Right lung (tissue), 5 donors: ENCODE results near the gene NPW. TPM values are rescaled to one million over a fixed set of nuclear protein-coding genes. Genes with fewer than 3 reads are reported as not detected.
A peak's percentile ranks its signal among the peaks of the same experiment; 100 is the strongest.

Experiments used
- DNase-seq, 2 donors: peaks; one replicate each; pipeline ENCODE4 v3.0.0-alpha.2; 2013
- polyA plus RNA-seq, 5 donors: library from polyadenylated mRNA; unstranded; fragments of 120-200 nt; gene quantifications; one replicate each; pipeline versions ENCODE4 v1.2.1 to v1.2.3, GENCODE V29; 2013; ENCODE audit warnings: inconsistent platforms in 1 of 5, low replicate concordance in 1 of 5; ENCODE audit not compliant: insufficient read length in 5 of 5, insufficient read depth in 1 of 5

NPW gene
- polyA plus RNA-seq, 5 donors: 1.1 to 7.9 (median 2.3) TPM

DNA sequence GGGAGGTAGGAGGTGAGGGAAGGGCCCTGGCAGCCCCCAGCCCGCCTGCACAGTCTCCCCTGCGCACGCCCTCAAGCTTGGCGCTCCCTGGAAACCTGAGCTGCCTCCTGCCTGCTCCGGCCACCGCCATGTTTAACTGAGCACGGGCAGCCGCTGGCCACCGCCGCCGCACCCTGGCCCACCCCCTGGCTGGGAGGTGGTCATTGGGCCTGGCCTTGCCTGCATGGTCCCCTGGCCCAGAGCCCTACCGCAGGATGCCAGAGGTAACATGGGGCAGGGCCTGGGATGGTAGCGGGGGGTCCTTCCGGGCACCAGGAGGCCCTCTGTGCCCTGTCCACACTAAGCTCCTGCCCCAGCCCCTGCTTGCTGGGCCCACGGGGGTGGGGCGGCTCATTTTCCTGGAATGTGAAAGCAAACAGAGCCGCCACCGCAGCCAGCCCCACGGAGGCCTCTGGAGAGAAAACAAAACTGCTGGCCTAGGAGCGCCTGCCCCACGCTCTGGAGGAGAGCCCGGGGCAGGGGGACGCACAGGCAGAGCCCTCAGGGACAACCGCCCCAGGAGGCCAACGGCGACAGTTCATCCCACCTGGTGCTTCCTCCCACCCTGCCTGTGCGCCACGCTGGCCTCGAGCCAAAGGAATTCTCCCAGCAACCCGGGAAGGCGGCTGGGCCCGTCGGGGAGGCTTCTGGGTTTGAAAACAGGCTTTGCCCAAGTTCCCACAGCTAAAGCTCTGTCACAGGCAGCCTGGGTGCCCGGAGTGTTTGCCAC, 16.0 kb downstream of the NPW start:
- DNase-seq: peak; percentile 69 to 74

- no peak for DNase-seq
Observed at GRCh38 chr16:2036200-2036966, 16.8 kb downstream of the NPW start.

- no peak for DNase-seq
Observed at GRCh38 chr16:2037115-2037514, 17.5 kb downstream of the NPW start.

- no peak for DNase-seq
Observed at GRCh38 chr16:2037647-2038381, 18.2 kb downstream of the NPW start.

- DNase-seq: peak; percentile 88
Observed at GRCh38 chr16:2038382-2039231, 19.0 kb downstream of the NPW start.

DNA sequence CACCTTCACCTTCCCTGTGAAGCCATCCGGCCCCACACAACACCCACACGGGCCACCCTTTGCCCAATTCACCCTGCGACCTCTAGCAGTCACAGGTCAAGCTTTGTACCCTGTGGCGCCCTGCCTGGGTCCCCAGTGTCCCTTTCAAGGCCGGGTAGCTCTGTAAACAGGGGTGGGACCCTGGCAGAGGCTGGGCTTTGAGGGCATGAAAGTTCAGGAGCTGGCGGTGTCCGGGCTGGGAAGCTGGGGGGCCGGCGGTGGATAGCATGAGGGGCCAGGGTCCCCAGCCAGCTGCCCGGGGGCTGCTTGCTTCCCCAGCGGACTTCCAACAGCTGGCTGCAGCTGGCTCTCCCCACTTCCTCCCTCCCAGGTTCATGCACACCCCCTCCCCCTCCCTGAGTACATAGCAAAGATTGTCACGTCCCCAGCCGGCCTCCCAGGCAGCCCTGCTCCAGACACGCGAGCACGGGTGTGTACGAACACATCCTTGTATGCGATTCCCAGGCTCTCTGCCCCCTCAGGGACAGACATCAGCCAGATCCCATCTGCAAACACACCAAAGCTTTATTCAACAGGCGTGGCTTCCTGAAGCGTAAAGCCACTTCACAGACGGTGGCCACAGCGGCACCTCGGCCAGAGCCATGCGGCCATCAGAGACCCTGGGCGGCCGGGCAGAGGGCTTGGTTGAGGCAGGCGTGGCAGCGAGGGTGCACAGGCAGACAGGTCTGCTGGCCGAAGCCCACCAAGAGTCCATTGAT, 19.9 kb downstream of the NPW start:
- DNase-seq: peak; percentile 98

DNA sequence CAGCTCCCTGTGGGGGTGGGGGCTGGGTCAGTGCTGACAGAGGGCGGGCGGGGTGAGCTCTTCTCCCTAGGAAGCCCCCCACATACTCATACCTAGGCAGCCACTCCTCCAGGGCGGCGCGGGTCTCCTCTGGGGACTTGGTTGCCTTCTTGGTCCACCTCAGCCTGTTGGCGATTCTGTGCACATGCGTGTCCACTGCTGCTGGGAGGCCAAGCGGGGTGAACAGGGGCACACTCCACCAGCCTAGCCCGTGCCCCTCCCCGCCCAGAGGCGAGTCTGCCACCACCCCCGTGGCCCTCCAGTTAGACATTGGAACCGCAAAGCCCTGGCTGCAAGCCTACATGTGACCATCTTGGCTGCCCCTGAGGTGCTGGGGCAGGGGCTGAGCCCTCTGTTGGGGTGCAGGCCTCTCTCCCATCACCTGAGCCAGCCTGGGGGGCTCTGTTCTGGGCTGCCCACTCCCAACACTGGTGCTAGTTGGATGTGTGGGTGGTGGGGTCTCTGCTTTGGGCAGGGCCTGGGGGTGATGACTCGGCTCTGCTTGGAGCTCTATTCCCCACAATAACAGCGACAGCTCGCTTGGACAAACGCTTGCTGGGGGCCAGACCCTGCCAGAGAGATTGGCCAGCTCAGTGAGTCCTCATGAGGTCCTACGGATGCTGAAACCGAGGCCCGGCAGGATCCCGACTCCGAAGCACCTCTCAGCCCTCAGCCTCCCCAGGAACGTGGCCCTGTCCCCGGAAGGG, 20.6 kb downstream of the NPW start:
- no peak for DNase-seq

- DNase-seq: no peak
Observed at GRCh38 chr16:2040787-2041522, 21.4 kb downstream of the NPW start.

- DNase-seq: no peak
Observed at GRCh38 chr16:2042171-2042985, 22.8 kb downstream of the NPW start.

GRCh38 chr16:2042986-2043666, 23.5 kb downstream of the NPW start:
- DNase-seq: no peak

DNA sequence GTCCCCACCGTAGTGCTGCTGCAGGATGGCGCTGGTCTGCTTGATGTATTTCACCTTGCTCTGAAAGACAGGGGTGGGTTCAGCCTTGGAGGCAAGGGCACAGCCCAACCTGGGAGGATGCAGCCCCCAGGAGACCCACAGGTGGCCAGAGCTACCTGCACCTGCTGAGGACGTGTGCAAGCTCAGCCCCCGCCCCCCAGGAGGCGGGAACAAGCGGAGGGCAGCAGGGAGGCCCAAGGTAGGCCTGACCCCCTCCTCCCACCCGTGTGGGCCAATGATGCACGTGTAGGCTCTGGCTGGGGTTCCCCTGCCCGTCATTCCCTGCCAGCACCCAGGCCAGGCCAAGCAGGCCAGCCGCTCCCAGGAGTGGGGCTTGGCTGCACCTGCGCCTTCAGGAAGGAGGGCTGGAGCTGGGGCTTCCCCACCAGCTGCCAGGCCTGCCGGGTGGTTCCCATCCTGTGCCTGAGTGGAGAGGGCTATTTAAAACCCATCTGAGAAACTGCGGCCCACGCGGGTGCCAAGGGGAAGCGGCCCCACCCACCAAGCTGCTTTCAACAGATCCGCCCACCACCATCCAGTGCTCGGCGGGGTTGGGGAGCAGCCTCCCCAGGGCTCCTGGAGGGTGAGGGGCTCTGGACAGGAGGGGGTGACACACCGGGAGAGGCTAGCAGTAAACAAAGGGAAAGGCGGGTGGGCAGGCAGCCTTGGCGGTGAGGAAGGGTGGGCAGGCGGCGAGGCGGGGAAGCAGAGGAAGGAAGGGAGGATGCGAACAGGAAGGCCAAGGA, 24.3 kb downstream of the NPW start:
- DNase-seq: no peak

- DNase-seq: no peak
Observed at GRCh38 chr16:2044541-2044940, 25.0 kb downstream of the NPW start.

DNA sequence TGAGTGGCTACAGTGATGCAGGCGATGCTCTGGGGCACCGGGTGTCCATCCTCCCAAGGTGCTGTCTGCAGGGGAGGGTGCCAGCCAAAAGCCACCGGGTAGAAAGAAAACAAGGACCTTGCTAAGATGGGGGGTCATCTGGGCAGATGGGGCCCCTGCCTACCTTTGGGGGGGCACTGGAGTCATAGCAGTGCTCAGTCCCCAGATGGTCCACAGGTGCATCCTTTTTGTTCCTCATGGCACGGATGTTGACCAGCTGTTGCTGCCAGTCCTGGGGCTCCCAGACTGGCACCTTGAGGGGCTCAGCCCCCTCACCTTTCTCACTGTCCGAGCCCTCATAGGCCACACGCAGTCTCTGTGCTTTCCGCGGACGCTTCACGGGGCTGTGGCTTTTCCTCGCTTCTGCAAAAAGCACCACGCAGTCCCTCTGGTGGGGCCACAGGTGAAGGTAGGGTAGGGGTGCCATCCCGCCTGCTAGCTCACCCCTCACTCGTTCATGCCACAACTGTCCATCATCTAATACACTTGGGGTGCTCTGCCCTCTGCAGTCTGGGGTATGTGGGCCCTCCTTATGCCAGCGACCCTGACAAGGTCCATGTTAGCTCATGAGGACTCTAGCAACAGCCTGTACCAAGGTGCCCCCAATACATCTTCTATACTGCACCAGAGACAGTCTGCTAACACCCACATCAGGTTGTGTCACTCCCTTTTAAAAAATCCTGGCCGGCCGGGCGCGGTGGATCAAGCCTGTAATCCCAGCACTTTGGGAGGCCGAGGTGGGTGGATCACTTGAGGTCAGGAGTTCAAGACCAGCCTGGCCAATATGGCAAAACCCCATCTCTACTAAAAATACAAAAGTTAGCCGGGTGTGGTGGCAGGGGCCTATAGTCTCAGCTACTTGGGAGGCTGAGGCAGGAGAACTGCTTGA, 26.6 kb downstream of the NPW start:
- DNase-seq: no peak

DNA sequence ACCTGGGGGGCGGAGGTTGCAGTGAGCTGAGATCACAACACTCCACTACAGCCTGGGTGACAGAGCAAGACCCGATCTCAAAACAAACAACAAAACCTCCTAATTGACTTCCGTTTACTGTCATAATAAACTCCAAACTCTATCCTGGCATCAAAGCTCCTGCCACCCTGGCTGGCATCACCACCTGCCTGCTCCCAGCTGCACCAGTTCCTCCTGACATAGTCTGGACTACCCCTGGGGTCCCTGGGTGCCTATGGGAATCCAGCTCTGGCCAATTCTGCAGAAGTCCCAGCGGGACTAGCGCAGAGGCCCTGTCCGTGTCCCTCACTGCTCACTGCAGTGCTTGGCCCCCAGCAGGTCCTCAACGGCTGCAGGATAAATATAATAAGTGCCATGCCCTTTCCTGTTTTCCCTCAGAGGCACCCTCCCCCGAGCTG, 27.3 kb downstream of the NPW start:
- DNase-seq: no peak

GRCh38 chr16:2047330-2048115, 27.9 kb downstream of the NPW start, which contains the start of the genes NTHL1 and TSC2:
NTHL1 (minus strand) TSS chr16:2047834; CDS start chr16:2047823, 11 bp downstream.
TSC2 (plus strand) TSS chr16:2047985; CDS start chr16:2048616, 631 bp downstream.
- peak; percentile 95 for DNase-seq
